Lower leg skin (tissue), 3 donors: ENCODE data around the gene PROKR1.

Experiments used
- POLR2A ChIP-seq, 2 donors: fragments of 450-650 bp; IDR thresholded peaks; one replicate each; pipeline ENCODE4 v1.6.1; 2016 to 2017; ENCODE audit warnings: antibody characterized with exemption in 2 of 2, mild to moderate bottlenecking in 1 of 2, moderate library complexity in 1 of 2
- TF ChIP-seq, protein P1 (sequence below), 3 donors: fragments of 450-650 bp; IDR thresholded peaks; one replicate each; pipeline ENCODE4 v1.5.1; 2016; ENCODE audit warnings: antibody characterized with exemption in 3 of 3, mild to moderate bottlenecking in 3 of 3, moderate library complexity in 2 of 3

DNA sequence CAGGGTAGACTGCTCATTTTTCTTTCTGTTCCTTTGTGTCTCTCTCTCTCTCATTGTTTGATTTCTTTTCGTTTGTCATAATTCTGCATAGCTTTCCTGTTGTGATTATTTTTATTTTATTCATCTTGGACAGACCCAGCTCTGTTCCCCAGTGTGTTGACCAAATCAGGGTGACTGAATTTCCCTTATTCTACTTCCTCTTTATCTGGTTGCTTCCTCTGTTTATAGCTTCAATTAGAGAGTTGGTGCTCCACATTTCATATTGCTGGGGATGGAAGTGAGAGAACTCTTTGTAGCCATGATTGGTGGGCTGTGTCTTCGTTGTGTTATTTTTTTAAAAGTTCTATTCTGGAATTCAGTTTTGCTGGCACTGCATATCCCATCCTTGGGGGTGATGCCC lies 19.1 kb downstream of the PROKR1 start:
- TF ChIP-seq POLR2A (IDR thresholded peaks at IDR 0.05): no peak
- TF ChIP-seq, protein P1, sequence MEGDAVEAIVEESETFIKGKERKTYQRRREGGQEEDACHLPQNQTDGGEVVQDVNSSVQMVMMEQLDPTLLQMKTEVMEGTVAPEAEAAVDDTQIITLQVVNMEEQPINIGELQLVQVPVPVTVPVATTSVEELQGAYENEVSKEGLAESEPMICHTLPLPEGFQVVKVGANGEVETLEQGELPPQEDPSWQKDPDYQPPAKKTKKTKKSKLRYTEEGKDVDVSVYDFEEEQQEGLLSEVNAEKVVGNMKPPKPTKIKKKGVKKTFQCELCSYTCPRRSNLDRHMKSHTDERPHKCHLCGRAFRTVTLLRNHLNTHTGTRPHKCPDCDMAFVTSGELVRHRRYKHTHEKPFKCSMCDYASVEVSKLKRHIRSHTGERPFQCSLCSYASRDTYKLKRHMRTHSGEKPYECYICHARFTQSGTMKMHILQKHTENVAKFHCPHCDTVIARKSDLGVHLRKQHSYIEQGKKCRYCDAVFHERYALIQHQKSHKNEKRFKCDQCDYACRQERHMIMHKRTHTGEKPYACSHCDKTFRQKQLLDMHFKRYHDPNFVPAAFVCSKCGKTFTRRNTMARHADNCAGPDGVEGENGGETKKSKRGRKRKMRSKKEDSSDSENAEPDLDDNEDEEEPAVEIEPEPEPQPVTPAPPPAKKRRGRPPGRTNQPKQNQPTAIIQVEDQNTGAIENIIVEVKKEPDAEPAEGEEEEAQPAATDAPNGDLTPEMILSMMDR (IDR thresholded peaks at IDR 0.05): no peak
